Nephron (organoid): ENCODE measurements around the gene BMPR1A.

Experiments used
- H3K27ac Mint-ChIP-seq, 3 experiments: 2 replicates each; pipeline ENCODE4 v1.8.0; 2020; ENCODE audit warnings: mixed read lengths in 3 of 3, mild to moderate bottlenecking in 2 of 3, moderate library complexity in 1 of 3
- H3K27me3 Mint-ChIP-seq: 2 replicates; pipeline ENCODE4 v1.8.0; 2021; ENCODE audit warnings: low read depth, mild to moderate bottlenecking, moderate library complexity, mixed read lengths
- H3K36me3 Mint-ChIP-seq: 2 replicates; pipeline ENCODE4 v1.8.0; 2020; ENCODE audit warnings: low read depth, mixed read lengths
- H3K4me1 Mint-ChIP-seq: 2 replicates; pipeline ENCODE4 v1.8.0; 2020; ENCODE audit warnings: mixed read lengths
- H3K4me3 Mint-ChIP-seq, 3 experiments: 2 replicates each; pipeline ENCODE4 v1.8.0; 2020; ENCODE audit warnings: mild to moderate bottlenecking in 3 of 3, mixed read lengths in 3 of 3, moderate library complexity in 2 of 3
- H3K9me3 Mint-ChIP-seq: 2 replicates; pipeline ENCODE4 v1.8.0; 2020; ENCODE audit warnings: mixed read lengths
- TF ChIP-seq, protein P1 (sequence below), 3 experiments: fragments of 200-600 bp; sonication (generic); IDR thresholded peaks; one replicate each; pipeline ENCODE4 v1.5.0; 2021; ENCODE audit warnings: antibody characterized with exemption in 3 of 3; ENCODE audit not compliant: unreplicated experiment in 3 of 3

Gene BMPR1A

DNA sequence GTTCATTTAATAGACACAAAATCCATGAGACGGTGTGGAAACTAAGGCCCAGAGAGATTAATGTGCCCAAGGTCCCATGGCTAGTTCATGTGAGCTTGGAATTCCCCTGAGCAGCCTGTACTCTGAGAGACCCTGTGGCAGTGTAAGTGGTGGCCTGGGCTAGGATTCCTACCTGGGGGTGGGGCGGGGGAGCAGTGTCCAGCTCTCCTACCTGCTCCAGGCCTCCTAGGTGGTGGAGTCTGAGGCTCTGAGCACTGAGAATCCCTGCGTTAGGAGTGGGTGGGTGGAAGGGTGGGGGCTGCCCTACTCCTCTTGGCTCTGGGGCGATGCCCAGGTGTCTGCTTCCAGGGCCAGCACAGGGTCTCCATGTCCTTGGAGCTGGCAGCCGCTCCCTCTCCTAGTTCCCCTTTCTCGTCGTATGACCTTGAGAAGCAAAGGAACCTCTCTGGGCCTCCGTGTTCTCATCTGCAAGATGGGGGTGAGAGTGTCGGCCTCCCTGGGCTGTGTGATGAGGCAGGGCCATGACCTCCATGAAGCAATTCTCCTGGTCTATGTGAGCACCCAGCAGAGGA is 204.5 kb downstream of the BMPR1A start:
- no peak overlapping the region for H3K4me3 Mint-ChIP-seq
- H3K27me3 Mint-ChIP-seq = no peaks in the 10 kb centered on the region
- H3K36me3 Mint-ChIP-seq = no peaks in the 10 kb centered on the region
- no peaks in the 10 kb centered on the region for H3K9me3 Mint-ChIP-seq
- peak overlapping the region; percentile 32 to 80 (median 70) for H3K27ac Mint-ChIP-seq
- H3K4me1 Mint-ChIP-seq = peaks cover 39% of the 10 kb centered on the region
- TF ChIP-seq, protein P1, sequence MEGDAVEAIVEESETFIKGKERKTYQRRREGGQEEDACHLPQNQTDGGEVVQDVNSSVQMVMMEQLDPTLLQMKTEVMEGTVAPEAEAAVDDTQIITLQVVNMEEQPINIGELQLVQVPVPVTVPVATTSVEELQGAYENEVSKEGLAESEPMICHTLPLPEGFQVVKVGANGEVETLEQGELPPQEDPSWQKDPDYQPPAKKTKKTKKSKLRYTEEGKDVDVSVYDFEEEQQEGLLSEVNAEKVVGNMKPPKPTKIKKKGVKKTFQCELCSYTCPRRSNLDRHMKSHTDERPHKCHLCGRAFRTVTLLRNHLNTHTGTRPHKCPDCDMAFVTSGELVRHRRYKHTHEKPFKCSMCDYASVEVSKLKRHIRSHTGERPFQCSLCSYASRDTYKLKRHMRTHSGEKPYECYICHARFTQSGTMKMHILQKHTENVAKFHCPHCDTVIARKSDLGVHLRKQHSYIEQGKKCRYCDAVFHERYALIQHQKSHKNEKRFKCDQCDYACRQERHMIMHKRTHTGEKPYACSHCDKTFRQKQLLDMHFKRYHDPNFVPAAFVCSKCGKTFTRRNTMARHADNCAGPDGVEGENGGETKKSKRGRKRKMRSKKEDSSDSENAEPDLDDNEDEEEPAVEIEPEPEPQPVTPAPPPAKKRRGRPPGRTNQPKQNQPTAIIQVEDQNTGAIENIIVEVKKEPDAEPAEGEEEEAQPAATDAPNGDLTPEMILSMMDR (IDR thresholded peaks at IDR 0.05; ENCODE audit: unreplicated experiment in 3 of 3) = no peak

DNA sequence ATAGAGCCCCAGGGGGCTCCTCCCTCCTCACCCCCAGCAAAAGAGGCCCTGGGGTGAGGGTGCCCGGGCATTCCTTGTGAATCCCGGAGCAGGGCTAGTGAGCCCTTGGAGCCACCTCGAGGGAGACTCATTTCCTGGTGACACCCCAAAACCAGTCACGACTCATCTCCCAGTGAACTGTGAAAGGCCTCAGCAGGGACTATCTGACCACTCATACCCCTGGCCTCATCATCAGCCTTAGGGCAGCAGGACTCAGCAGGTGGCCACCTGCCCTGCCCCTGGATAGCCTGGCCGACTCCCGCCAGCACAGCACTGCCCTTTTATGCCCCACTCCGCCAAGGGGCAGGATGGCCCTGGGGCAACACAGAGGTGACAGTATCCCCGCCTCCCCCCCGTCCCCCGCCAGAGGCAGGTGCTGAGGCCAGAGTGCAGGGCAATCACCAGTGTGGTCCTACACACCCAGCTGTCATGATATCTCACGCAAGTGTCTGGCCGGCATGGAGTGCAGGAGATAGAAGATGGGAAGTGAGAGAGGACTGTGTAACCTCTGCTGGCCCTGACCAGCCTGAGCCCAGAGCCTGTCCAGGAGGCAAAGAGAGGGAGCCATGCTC is 205.2 kb downstream of the BMPR1A start:
- no peaks in the 10 kb centered on the region for H3K36me3 Mint-ChIP-seq
- peaks cover 3% of the 10 kb centered on the region for H3K27me3 Mint-ChIP-seq
- peaks cover 39% of the 10 kb centered on the region for H3K4me1 Mint-ChIP-seq
- TF ChIP-seq, protein P1 (IDR thresholded peaks at IDR 0.05; ENCODE audit: unreplicated experiment in 3 of 3) = no peak
- H3K4me3 Mint-ChIP-seq = no peak overlapping the region
- H3K9me3 Mint-ChIP-seq = no peaks in the 10 kb centered on the region
- H3K27ac Mint-ChIP-seq = no peak overlapping the region

DNA sequence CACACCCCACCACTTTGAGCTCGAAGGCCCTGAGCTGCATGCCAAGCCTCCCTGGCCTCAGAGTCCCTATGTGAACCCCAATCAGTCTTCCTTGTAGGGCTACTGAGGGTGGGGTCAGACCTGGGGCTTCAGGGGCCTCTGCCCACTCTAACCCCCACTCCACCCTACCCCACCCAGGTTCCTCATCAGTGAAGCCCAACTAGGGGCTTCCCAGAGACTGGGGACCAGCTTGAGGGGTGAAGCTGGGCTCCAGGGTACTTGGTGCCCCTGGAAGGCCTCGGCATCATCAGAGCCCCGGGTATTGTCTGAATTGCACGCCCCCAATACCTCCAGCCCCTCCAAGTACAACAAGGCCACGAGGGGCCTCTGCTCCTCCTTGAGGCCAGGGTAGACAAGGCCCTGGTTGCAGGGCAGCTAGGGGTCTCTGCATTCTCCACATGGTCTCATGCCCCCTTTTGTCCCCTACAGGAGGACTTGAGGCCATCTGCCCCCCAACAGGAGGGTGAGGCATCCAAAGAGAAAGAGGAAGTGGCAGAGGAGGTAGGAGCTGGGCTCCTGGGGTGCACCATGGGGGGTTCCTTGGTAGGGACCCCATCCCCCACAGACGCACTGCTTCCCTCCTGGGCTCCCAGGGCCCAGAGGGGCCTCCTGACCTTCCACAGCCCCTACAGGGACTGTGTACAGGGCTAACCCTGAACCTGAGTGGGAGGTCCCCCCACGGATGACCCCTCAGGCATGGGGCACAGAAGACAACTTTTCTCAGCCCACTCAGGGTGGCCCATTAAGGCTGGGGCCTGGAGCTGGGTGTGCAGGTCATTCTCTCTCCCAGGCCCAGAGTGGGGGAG is 205.9 kb downstream of the BMPR1A start:
- Mint-ChIP-seq H3K36me3 (no peaks in the 10 kb centered on the region), H3K4me3 (no peak overlapping the region), H3K27ac (no peak overlapping the region), H3K9me3 (no peaks in the 10 kb centered on the region), H3K27me3 (peaks cover 3% of the 10 kb centered on the region), H3K4me1 (peaks cover 39% of the 10 kb centered on the region)
- TF ChIP-seq, protein P1 (IDR thresholded peaks at IDR 0.05; ENCODE audit: unreplicated experiment in 3 of 3) = no peak

DNA sequence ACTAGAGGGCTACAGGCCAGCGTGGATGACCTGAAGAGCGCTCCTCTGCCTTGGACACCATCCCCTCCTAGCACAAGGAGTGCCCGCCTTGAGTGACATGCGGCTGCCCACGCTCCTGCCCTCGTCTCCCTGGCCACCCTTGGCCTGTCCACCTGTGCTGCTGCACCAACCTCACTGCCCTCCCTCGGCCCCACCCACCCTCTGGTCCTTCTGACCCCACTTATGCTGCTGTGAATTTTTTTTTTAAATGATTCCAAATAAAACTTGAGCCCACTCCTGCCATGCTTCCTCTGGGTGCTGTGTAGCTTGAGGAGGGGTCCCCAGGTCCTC is 206.5 kb downstream of the BMPR1A start:
- TF ChIP-seq, protein P1 (IDR thresholded peaks at IDR 0.05; ENCODE audit: unreplicated experiment in 3 of 3) = no peak
- H3K36me3 Mint-ChIP-seq = no peaks in the 10 kb centered on the region
- H3K9me3 Mint-ChIP-seq = no peaks in the 10 kb centered on the region
- H3K27ac Mint-ChIP-seq = no peak overlapping the region
- no peak overlapping the region for H3K4me3 Mint-ChIP-seq
- peaks cover 3% of the 10 kb centered on the region for H3K27me3 Mint-ChIP-seq
- peaks cover 41% of the 10 kb centered on the region for H3K4me1 Mint-ChIP-seq

DNA sequence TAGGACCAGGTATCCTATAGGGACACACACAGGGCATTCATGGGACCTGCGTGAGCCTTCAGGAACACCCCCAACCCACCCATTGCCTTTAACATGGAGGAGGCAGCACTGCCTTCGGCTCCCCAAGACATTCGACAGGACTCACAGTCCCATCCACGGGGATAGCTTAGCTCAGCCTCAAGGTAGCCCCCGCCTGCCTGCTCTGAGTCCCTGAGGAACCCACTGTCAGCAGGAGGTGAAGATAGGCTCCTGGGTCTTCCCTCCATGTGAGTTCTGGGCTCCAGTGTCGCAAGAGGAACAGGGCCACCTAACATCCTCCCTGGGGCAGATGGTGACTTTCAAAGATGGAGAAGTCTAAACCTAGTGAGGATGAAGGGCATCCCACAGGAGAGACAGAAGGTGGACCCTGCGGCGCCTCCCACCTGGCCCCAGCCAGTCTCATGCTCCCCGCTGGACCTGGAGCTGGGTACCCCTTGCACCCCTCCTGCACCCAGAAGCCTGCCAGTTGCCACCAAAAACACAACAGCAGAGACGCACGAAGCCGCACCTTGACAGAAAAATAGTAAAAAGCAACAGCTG is 207.0 kb downstream of the BMPR1A start:
- H3K4me3 Mint-ChIP-seq = no peak overlapping the region
- peaks cover 3% of the 10 kb centered on the region for H3K27me3 Mint-ChIP-seq
- H3K4me1 Mint-ChIP-seq = peaks cover 40% of the 10 kb centered on the region
- no peaks in the 10 kb centered on the region for H3K9me3 Mint-ChIP-seq
- no peaks in the 10 kb centered on the region for H3K36me3 Mint-ChIP-seq
- H3K27ac Mint-ChIP-seq = no peak overlapping the region
- TF ChIP-seq, protein P1 (IDR thresholded peaks at IDR 0.05; ENCODE audit: unreplicated experiment in 3 of 3) = no peak
